HG02870 (cell line): Measurements from ENCODE around the gene RPS25.
"Not testable (repeated sequence)": the region's sequence is repeated elsewhere in the genome, so short reads cannot be mapped to it uniquely, and the experiment has no call there.

ENCODE experiments used
- ATAC-seq: cut with Tn5 transposase; IDR thresholded peaks from one replicate; pipeline ENCODE4 v1.9.1; 2021; ENCODE audit warnings: mild to moderate bottlenecking, moderate library complexity; ENCODE audit not compliant: unreplicated experiment

The RPS25 gene

DNA sequence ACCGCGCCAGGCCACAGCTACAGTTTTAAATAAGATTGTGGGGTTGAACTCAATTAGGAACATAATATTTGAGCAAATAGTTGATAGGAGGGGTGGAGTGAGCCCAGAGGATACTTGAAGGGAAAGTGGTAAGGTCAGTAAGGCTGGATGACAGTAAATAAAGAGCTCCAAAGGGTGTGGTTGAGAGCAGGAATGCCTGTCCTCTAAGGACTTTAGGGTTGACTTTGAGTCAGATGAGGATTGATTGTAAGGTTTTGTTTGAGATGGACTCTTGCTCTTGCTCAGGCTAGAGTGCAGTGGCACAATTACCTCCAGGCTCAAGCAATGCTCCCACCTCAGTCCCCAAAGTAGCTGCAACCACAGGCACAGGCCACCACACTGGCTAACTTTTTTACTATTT is 44.2 kb downstream of the RPS25 start:
- no peak for ATAC-seq

GRCh38 chr11:118971646-118972045 is 46.5 kb downstream of the RPS25 start, which contains the start of gene FOXR1:
Gene FOXR1 (plus strand): TSS chr11:118971761. CDS start chr11:118971932, 171 bp downstream.
- no peak for ATAC-seq

DNA sequence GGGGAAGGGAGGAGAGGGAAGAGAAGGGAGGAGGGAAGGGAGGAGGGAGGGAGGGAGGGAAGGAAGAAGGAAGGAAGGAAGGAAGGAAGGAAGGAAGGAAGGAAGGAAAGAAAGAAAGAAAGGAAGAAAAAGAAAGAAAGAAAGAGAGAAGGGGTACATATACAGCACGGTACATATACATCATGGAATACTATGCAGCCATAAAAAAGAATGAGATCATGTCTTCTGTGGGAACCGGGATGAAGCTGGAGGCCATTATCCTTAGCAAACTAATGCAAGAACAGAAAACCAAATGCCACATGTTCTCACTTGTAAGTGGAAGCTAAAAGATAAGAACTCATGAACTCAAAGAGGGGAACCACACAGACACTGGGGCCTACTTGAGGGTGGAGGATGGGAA is 48.6 kb downstream of the RPS25 start:
- ATAC-seq = not testable (repeated sequence)
